ENCODE measurements around the gene GABRA5.

The GABRA5 gene

DNA sequence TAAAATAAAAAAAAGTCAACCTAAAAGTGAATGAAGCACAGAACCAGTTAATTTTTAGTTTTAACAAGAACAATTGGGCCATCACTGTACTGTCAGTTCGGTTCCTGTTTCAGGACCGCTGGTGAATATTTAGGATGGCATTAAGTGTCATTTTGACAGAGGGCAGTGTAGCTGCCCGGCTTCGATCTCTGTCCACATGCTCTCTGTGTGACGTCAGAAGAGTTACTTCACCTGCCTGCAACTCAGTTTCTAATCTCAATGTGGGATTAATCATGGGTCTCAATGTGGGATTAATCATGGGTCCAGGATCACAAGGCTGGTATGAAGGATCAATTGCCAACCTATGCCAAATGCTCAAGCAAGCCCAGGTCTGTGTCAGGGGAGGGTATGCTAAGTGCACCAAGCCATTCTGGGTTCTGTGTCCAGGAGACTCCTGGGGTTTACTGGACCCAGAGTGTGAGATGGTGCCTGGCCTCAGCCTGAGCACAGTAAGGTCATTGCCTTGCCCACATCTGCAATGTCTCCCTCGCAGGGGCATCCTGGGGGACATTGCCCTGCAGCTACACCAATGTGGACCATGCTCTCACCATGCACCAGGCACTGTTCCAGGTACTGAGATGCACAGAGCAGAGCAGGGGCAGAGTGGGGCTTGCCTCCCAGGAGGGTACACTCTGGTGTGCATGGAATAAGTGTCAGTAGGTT lies 8.1 kb downstream of the GABRA5 start:
- TF ChIP-seq, protein P1, sequence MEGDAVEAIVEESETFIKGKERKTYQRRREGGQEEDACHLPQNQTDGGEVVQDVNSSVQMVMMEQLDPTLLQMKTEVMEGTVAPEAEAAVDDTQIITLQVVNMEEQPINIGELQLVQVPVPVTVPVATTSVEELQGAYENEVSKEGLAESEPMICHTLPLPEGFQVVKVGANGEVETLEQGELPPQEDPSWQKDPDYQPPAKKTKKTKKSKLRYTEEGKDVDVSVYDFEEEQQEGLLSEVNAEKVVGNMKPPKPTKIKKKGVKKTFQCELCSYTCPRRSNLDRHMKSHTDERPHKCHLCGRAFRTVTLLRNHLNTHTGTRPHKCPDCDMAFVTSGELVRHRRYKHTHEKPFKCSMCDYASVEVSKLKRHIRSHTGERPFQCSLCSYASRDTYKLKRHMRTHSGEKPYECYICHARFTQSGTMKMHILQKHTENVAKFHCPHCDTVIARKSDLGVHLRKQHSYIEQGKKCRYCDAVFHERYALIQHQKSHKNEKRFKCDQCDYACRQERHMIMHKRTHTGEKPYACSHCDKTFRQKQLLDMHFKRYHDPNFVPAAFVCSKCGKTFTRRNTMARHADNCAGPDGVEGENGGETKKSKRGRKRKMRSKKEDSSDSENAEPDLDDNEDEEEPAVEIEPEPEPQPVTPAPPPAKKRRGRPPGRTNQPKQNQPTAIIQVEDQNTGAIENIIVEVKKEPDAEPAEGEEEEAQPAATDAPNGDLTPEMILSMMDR (IDR thresholded peaks at IDR 0.05; ENCODE audit: low read depth, low read length, missing control alignments): no peak
- DNase-seq (ENCODE audit: low read depth): no peak
- H3K4me3 ChIP-seq (ENCODE audit: low read depth, low read length): no peak overlapping the region

DNA sequence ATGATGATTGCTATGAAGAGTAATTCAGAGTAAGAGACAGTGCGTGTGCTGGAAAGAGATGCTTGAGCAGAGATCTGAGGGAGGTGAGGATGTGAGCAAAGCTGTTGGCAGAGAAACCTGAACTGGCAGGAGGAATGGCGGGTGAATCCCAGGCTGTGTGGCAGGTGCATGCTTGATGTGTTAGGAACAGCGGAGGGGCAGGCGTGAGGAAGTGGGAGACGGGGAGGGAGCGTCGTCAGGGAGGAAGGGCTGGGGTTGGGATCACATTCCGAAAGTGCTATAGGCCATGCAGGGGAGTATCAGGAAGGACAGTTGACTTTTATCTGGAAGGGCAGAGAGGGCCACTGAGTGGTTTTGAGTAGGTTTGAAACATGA lies 8.6 kb downstream of the GABRA5 start:
- TF ChIP-seq, protein P1 (IDR thresholded peaks at IDR 0.05; ENCODE audit: low read depth, low read length, missing control alignments): no peak
- no peak overlapping the region for H3K4me3 ChIP-seq (ENCODE audit: low read depth, low read length)
- no peak for DNase-seq (ENCODE audit: low read depth)

DNA sequence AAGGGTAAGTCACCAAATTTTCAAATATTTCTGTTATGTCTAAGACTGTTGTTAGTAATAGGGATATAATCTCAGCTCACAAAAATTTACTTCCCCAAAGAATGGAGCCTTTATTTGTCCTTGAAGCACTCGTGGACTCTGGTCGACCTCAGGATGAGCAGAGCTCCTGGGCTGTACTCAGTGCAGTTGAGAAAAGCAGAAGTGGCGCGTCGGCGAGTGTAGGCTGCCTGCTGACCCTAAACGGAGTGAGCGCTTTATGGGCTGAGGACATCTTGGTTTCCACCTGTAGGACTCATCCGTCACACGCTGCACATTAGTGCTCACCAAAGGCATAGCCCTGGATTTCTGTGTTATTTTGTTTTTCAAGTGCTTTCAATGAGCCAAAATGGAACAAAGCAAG lies 11.0 kb downstream of the GABRA5 start:
- H3K4me3 ChIP-seq (ENCODE audit: low read depth, low read length): no peak overlapping the region
- TF ChIP-seq, protein P1 (IDR thresholded peaks at IDR 0.05; ENCODE audit: low read depth, low read length, missing control alignments): no peak
- no peak for DNase-seq (ENCODE audit: low read depth)

DNA sequence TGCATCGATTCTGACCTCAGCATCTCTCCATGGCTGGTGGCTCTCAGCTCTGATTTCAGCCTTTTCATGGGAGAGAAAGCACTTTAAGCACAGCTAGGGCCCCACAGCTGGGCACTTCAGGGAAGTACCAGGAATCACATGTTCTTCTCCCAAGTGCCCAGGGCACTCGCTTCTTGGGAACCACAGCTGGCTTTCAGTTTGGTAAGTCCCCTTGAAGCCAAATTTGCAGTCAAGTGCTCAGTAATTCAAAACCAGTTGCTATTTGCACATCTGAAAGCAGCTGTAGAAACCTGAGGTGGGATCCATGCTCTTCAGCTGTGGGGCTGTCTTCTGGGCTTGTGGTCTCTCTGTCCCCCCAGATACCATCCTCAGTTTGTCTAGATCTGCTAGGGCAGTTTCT lies 12.8 kb downstream of the GABRA5 start:
- no peak overlapping the region for H3K4me3 ChIP-seq (ENCODE audit: low read depth, low read length)
- TF ChIP-seq, protein P1 (IDR thresholded peaks at IDR 0.05; ENCODE audit: low read depth, low read length, missing control alignments): no peak
- DNase-seq (ENCODE audit: low read depth): no peak

DNA sequence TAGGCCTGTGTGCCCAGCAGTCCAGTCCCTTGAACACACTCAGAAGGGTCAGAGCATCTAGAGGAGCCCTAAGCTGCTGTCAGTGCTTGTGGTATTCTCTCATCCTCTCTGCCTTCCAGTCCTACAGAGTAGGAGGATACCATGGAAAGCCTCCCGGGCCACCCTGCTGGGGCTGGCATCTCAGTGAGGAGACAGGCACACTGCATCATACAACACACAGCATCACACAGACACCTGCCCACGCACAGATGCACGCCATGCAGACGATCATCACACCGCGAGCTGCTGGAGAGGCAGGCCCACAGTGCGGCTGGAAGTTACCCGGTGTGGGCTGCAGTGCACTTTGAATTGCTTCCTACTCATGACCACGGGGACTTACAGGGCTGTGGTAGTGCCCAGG lies 15.2 kb downstream of the GABRA5 start:
- TF ChIP-seq, protein P1 (IDR thresholded peaks at IDR 0.05; ENCODE audit: low read depth, low read length, missing control alignments): no peak
- H3K4me3 ChIP-seq (ENCODE audit: low read depth, low read length): no peak overlapping the region
- no peak for DNase-seq (ENCODE audit: low read depth)

DNA sequence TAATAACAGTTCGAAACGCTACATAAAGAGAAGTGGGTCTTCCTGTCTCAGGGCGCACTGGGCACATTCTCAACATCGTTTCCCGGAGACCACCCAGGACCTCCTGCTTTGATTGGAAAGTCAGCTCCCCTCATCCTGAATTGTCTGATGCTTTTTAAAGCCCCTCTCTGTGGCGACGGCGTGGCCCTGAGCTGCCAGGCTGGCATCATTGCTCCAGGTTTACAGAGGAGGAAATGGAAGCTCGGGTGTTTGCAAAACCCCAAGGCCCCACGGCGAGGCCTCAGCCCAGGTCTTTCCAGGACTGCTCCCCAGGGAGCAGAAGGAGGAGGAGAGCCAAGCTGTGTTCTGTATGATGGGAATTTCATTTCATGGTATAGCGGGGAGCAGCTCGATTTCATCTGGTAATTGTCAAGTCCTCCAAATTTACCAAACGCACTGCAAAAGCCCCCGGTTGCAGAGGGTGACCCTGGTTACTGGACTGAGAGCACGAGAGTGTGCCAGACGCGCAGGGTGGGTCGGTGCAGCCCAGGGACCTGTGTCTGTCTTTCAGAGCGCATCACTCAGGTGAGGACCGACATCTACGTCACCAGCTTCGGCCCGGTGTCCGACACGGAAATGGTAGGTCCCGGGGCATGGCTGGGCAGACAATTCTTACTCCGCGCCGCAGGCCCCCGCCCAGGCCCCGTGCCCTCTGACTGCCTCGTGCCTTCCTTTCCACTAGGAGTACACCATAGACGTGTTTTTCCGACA lies 15.9 kb downstream of the GABRA5 start:
- TF ChIP-seq, protein P1 (IDR thresholded peaks at IDR 0.05; ENCODE audit: low read depth, low read length, missing control alignments): no peak
- no peak for DNase-seq (ENCODE audit: low read depth)
- H3K4me3 ChIP-seq (ENCODE audit: low read depth, low read length): no peak overlapping the region
